SJCRH30 (cell line): ENCODE measurements around the gene OLA1. TPM values are rescaled to one million over a fixed set of nuclear protein-coding genes. Genes with fewer than 3 reads are reported as not detected.

Experiments
- DNase-seq, 2 experiments: peaks; one replicate each; pipeline ENCODE4 v3.0.0-alpha.2; 2015 to 2020
- H3K27ac ChIP-seq: fragments of 250-450 bp; sonication (Bioruptor Pico); 2 replicates; pipeline ENCODE4 v1.5.1; 2020; ENCODE audit warnings: mild to moderate bottlenecking, moderate library complexity
- H3K27me3 ChIP-seq: fragments of 250-450 bp; sonication (Bioruptor Pico); 2 replicates; pipeline ENCODE4 v1.5.1; 2020; ENCODE audit warnings: mild to moderate bottlenecking, moderate library complexity
- H3K36me3 ChIP-seq: fragments of 250-450 bp; sonication (Bioruptor Pico); 2 replicates; pipeline ENCODE4 v1.5.1; 2020; ENCODE audit warnings: mild to moderate bottlenecking, moderate library complexity
- H3K4me1 ChIP-seq: fragments of 250-450 bp; sonication (Bioruptor Pico); 2 replicates; pipeline ENCODE4 v1.5.1; 2020; ENCODE audit warnings: mild to moderate bottlenecking, moderate library complexity
- H3K4me3 ChIP-seq: fragments of 250-450 bp; sonication (Bioruptor Pico); 2 replicates; pipeline ENCODE4 v1.5.1; 2020; ENCODE audit warnings: mild to moderate bottlenecking, moderate library complexity
- H3K9me3 ChIP-seq: fragments of 250-450 bp; sonication (Bioruptor Pico); replicated peaks from 2 replicates; pipeline ENCODE4 v1.5.1; 2020; ENCODE audit warnings: mild to moderate bottlenecking, moderate library complexity
- total RNA-seq: library from RNA; depleted of rRNA; stranded (reverse); fragments of >200 nt; shearing (Covaris generic); gene quantifications from 2 replicates; pipeline ENCODE4 v1.2.3, GENCODE V29; 2014

OLA1 gene
- total RNA-seq, 1 experiment from 2014 or later, result 231 TPM

GRCh38 chr2:174209325-174209724, 39.0 kb downstream of the OLA1 start:
- Histone ChIP-seq H3K27me3 (no peaks in the 10 kb centered on the region), H3K9me3 (no peaks in the 10 kb centered on the region), H3K36me3 (peaks cover 18% of the 10 kb centered on the region), H3K4me3 (no peak overlapping the region), H3K4me1 (no peaks in the 10 kb centered on the region), H3K27ac (no peak overlapping the region)
- DNase-seq, result no peak

- Histone ChIP-seq H3K4me3 (no peak overlapping the region), H3K4me1 (no peaks in the 10 kb centered on the region), H3K36me3 (peaks cover 16% of the 10 kb centered on the region), H3K27ac (no peak overlapping the region), H3K27me3 (no peaks in the 10 kb centered on the region), H3K9me3 (no peaks in the 10 kb centered on the region)
- no peak for DNase-seq
Observed at GRCh38 chr2:174208026-174208425, 40.3 kb downstream of the OLA1 start.

GRCh38 chr2:174205562-174205961, 42.8 kb downstream of the OLA1 start:
- Histone ChIP-seq H3K9me3 (no peaks in the 10 kb centered on the region), H3K4me1 (no peaks in the 10 kb centered on the region), H3K4me3 (no peak overlapping the region), H3K36me3 (peaks cover 14% of the 10 kb centered on the region), H3K27me3 (no peaks in the 10 kb centered on the region), H3K27ac (no peak overlapping the region)
- DNase-seq, result no peak

GRCh38 chr2:174202188-174202587, 46.1 kb downstream of the OLA1 start:
- Histone ChIP-seq H3K27me3 (no peaks in the 10 kb centered on the region), H3K4me1 (no peaks in the 10 kb centered on the region), H3K36me3 (peaks cover 6% of the 10 kb centered on the region; the same call in 1 of the 2 replicates), H3K27ac (no peak overlapping the region), H3K4me3 (no peak overlapping the region), H3K9me3 (no peaks in the 10 kb centered on the region)
- no peak for DNase-seq

- Histone ChIP-seq H3K4me1 (no peaks in the 10 kb centered on the region), H3K9me3 (no peaks in the 10 kb centered on the region), H3K27ac (no peak overlapping the region), H3K36me3 (peaks cover 6% of the 10 kb centered on the region; the same call in 1 of the 2 replicates), H3K4me3 (no peak overlapping the region), H3K27me3 (no peaks in the 10 kb centered on the region)
- no peak for DNase-seq
Observed at GRCh38 chr2:174198846-174199564, 49.3 kb downstream of the OLA1 start.

GRCh38 chr2:174195253-174195652, 53.1 kb downstream of the OLA1 start:
- H3K27ac ChIP-seq, result no peak overlapping the region
- DNase-seq, result no peak
- no peaks in the 10 kb centered on the region for H3K4me1 ChIP-seq
- H3K4me3 ChIP-seq, result no peak overlapping the region
- no peaks in the 10 kb centered on the region for H3K36me3 ChIP-seq
- H3K9me3 ChIP-seq, result no peaks in the 10 kb centered on the region
- no peaks in the 10 kb centered on the region for H3K27me3 ChIP-seq

- Histone ChIP-seq H3K27ac (no peak overlapping the region), H3K4me3 (no peak overlapping the region), H3K27me3 (no peaks in the 10 kb centered on the region)
Observed at GRCh38 chr2:174193737-174194136, 54.6 kb downstream of the OLA1 start.

GRCh38 chr2:174192664-174193063, 55.7 kb downstream of the OLA1 start:
- Histone ChIP-seq H3K9me3 (no peaks in the 10 kb centered on the region), H3K27ac (no peak overlapping the region), H3K4me1 (no peaks in the 10 kb centered on the region), H3K4me3 (no peak overlapping the region), H3K36me3 (no peaks in the 10 kb centered on the region), H3K27me3 (no peaks in the 10 kb centered on the region)
- no peak for DNase-seq

More at GRCh38 chr2:174193737-174194136, 54.6 kb downstream of the OLA1 start:
- Histone ChIP-seq H3K36me3 (no peaks in the 10 kb centered on the region), H3K9me3 (no peaks in the 10 kb centered on the region), H3K4me1 (no peaks in the 10 kb centered on the region)
- no peak for DNase-seq

GRCh38 chr2:174191342-174192074, 56.8 kb downstream of the OLA1 start:
- H3K27ac ChIP-seq, result no peak overlapping the region
- H3K36me3 ChIP-seq, result no peaks in the 10 kb centered on the region; the same call in 1 of the 2 replicates
- H3K27me3 ChIP-seq, result no peaks in the 10 kb centered on the region
- H3K4me1 ChIP-seq, result no peaks in the 10 kb centered on the region
- no peak for DNase-seq
- no peaks in the 10 kb centered on the region for H3K9me3 ChIP-seq
- no peak overlapping the region for H3K4me3 ChIP-seq

- Histone ChIP-seq H3K9me3 (no peaks in the 10 kb centered on the region), H3K27ac (no peak overlapping the region), H3K4me3 (no peak overlapping the region), H3K4me1 (no peaks in the 10 kb centered on the region; the same call in 1 of the 2 replicates), H3K27me3 (no peaks in the 10 kb centered on the region), H3K36me3 (peaks cover 6% of the 10 kb centered on the region)
- DNase-seq, result no peak
Observed at GRCh38 chr2:174184915-174185314, 63.4 kb downstream of the OLA1 start.

- Histone ChIP-seq H3K4me1 (no peaks in the 10 kb centered on the region; the same call in 1 of the 2 replicates), H3K4me3 (no peak overlapping the region), H3K27ac (no peak overlapping the region), H3K27me3 (no peaks in the 10 kb centered on the region), H3K36me3 (peaks cover 6% of the 10 kb centered on the region), H3K9me3 (no peaks in the 10 kb centered on the region)
- no peak for DNase-seq
Observed at GRCh38 chr2:174184504-174184903, 63.8 kb downstream of the OLA1 start.

- H3K4me1 ChIP-seq, result no peaks in the 10 kb centered on the region; the same call in 1 of the 2 replicates
- no peaks in the 10 kb centered on the region for H3K27me3 ChIP-seq
- H3K27ac ChIP-seq, result no peak overlapping the region
- DNase-seq, result peak in 1 of 2 experiments; percentile 12
- peaks cover 6% of the 10 kb centered on the region for H3K36me3 ChIP-seq
- H3K4me3 ChIP-seq, result no peak overlapping the region
- H3K9me3 ChIP-seq, result no peaks in the 10 kb centered on the region
Observed at GRCh38 chr2:174183076-174183475, 65.3 kb downstream of the OLA1 start.

- peaks cover 6% of the 10 kb centered on the region; the same call in 1 of the 2 replicates for H3K36me3 ChIP-seq
- no peak overlapping the region for H3K27ac ChIP-seq
- H3K9me3 ChIP-seq, result no peaks in the 10 kb centered on the region
- DNase-seq, result no peak
- no peak overlapping the region for H3K4me3 ChIP-seq
- H3K27me3 ChIP-seq, result no peaks in the 10 kb centered on the region
- no peaks in the 10 kb centered on the region; the same call in 1 of the 2 replicates for H3K4me1 ChIP-seq
Observed at GRCh38 chr2:174181368-174181767, 67.0 kb downstream of the OLA1 start.

- no peak overlapping the region for H3K27ac ChIP-seq
- no peaks in the 10 kb centered on the region for H3K27me3 ChIP-seq
- no peak for DNase-seq
- no peaks in the 10 kb centered on the region for H3K9me3 ChIP-seq
- H3K4me3 ChIP-seq, result no peak overlapping the region
- H3K4me1 ChIP-seq, result no peaks in the 10 kb centered on the region; the same call in 1 of the 2 replicates
- peaks cover 6% of the 10 kb centered on the region for H3K36me3 ChIP-seq
Observed at GRCh38 chr2:174180726-174181236, 67.6 kb downstream of the OLA1 start.

- Histone ChIP-seq H3K4me3 (no peak overlapping the region), H3K27ac (no peak overlapping the region), H3K4me1 (no peaks in the 10 kb centered on the region; the same call in 1 of the 2 replicates), H3K9me3 (0 out of 2 replicates have a peak, but pooled peaks cover 3% of the 10 kb centered on the region), H3K27me3 (no peaks in the 10 kb centered on the region), H3K36me3 (peaks cover 6% of the 10 kb centered on the region)
- DNase-seq, result peak in 1 of 2 experiments; percentile 12
Observed at GRCh38 chr2:174180165-174180724, 68.1 kb downstream of the OLA1 start.
